NCI-H69 (cell line): ENCODE data around the gene TLE2.

Experiments
- DNase-seq: peaks from one replicate; lab custom pipeline; 2025; lab: John Stamatoyannopoulos, UW

The TLE2 gene

DNA sequence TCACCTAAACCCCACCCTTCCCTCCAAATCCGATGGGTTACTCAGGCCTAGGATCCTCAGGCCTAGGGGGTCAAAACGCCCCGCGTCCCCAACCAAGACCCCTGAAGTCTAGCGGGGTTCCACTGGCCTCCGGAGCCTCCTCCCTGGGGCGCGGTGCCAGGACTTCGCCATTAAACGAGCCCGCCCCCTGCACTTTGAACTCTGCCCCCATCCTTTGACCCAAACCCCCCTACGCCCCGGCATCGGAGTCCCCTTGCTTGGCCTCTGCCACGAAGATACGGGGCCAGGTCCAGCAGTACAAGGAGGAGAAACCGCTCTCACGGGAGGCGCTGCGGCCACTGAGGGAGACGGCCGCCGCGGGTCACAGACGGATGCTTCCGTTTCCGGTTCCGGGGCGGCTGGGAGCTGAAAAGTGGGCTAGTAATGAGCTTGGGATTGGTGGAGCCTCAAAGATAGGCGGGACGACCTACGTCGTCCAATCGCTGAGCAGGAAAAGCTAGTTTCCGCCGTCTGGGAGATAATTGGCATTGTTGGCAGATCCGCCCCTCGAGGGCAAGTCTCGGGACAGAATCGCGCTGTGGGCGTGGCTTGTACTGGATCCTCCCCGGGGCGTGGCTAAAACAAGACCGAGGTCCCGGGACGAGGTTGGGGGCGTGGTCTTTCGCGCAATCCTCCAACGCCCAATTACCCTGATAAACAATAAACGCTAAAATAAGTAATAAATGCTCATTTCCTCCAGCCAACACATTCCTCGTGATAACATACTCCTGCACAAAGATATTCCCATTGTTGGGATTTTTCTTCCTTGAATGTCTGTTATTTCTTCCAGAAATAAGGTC is 78.6 kb downstream of the TLE2 start:
- DNase-seq: peak; percentile 100

DNA sequence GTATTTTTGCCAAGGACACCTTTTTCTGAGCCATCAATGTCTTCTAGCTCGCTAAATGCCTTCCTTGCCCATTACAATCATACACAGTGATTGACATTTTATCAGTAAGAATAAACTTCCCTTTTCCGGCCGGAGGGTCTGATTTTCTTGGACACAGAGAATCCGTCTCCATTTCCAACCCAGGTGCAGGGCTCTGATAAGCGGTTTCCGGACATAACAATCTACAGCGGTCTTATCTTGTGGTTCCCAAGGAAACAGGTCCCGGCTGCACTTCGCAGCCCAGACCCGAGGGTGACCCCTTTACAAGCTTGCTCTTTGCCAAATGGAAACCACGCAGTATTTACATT is 79.2 kb downstream of the TLE2 start:
- DNase-seq: peak; percentile 51
